ENCODE measurements around the gene NPIPB2.
"Not testable (repeated sequence)": the region's sequence is repeated elsewhere in the genome, so short reads cannot be mapped to it uniquely, and the experiment has no call there.

Gene NPIPB2

DNA sequence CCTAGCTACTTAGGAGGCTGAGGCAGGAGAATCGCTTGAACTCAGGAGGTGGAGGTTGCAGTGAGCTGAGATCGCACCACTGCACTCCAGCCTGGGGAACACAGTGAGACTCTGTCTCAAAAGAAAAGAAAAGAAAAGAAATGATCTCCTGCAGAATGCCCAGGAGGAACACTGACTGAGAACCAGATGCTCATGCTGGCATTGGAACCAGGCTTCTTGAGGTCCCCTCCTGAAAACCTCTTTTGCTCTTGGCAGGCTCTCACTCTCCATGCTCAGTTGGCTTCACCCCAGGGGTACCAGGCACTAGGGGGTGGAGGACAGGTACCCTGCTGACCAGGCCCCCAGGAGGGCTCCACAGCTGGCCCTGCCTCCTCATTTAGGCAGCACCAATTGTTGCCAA, 14.7 kb upstream of the NPIPB2 start:
- Histone ChIP-seq H3K4me3 (ENCODE audit: low read depth, low read length) (no peak overlapping the region), H3K36me3 (ENCODE audit: control insufficient read depth, insufficient read depth, low read length) (no peaks in the 10 kb centered on the region), H3K27me3 (ENCODE audit: control insufficient read depth, insufficient read depth, low read length) (no peaks in the 10 kb centered on the region), H3K9ac (ENCODE audit: low read length) (no peak overlapping the region), H3K9me3 (ENCODE audit: control insufficient read depth, insufficient read depth, low read depth, low read length) (no peaks in the 10 kb centered on the region), H3K27ac (ENCODE audit: low read depth, low read length) (no peak overlapping the region), H3K4me1 (ENCODE audit: control insufficient read depth, insufficient read depth, low read length) (no peaks in the 10 kb centered on the region)

DNA sequence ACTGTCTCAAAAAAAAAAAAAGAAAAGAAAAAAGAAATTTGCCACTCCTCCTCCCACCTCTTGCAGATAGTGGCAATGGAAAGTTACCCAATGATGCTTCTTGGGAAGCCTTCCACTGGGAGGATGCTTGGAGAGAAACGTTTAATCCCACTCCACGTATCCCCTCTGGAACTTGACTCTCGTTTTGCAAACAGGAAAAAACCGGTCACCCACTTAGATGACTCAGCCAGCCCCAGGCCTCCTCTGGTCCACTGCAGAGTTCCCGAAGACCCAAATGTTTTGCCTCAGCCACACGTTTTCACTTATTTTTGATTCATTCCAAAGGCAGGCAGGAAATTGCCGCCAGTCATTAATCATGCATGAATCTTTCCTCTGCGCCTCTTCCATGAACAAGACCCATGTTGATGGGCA, 13.9 kb upstream of the NPIPB2 start:
- Histone ChIP-seq H3K4me1 (ENCODE audit: control insufficient read depth, insufficient read depth, low read length) (no peaks in the 10 kb centered on the region), H3K27me3 (ENCODE audit: control insufficient read depth, insufficient read depth, low read length) (no peaks in the 10 kb centered on the region), H3K9ac (ENCODE audit: low read length) (no peak overlapping the region), H3K9me3 (ENCODE audit: control insufficient read depth, insufficient read depth, low read depth, low read length) (no peaks in the 10 kb centered on the region), H3K36me3 (ENCODE audit: control insufficient read depth, insufficient read depth, low read length) (no peaks in the 10 kb centered on the region), H3K4me3 (ENCODE audit: low read depth, low read length) (no peak overlapping the region), H3K27ac (ENCODE audit: low read depth, low read length) (no peak overlapping the region)

DNA sequence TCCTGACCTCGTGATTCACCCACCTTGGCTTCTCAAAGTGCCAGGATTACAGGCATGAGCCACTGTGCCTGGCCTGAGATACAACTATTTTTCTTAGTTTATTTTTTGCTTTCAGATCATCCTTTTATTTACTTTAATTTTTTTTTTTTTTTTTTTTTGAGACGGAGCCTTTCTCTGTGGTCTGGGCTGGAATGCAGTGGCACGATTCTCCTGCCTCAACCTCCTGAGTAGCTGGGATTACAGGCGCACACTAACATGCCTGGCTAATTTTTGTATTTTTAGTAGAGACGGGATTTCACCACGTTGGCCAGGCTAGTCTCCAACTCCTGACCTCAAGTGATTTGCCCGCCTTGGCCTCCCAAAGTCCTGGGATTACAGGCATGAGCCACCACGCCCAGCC, 11.7 kb upstream of the NPIPB2 start:
- H3K36me3 ChIP-seq (ENCODE audit: control insufficient read depth, insufficient read depth, low read length); H3K27me3 ChIP-seq (ENCODE audit: control insufficient read depth, insufficient read depth, low read length); H3K27ac ChIP-seq (ENCODE audit: low read depth, low read length); H3K9me3 ChIP-seq (ENCODE audit: control insufficient read depth, insufficient read depth, low read depth, low read length); H3K9ac ChIP-seq (ENCODE audit: low read length); H3K4me1 ChIP-seq (ENCODE audit: control insufficient read depth, insufficient read depth, low read length); H3K4me3 ChIP-seq (ENCODE audit: low read depth, low read length): not testable (repeated sequence)

DNA sequence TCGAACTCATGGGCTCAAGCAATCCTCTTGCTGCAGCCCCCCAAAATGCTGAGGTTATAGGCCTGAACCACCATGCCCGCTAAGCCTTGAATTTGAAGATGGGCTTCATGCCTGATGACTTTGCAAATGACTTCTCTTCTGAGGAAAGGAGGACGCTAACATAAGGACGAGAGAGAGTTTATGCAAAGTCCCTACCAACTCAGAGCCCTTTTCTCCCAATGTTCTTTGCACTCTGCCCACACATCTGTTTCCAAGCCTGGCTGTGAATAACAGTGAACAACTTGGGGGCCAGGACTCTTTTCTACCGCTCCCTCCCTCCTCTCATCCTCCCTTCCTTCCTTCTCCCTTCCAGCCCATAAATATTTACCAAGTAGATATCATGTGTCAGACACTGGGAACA, 8.5 kb upstream of the NPIPB2 start:
- Histone ChIP-seq H3K9me3 (ENCODE audit: control insufficient read depth, insufficient read depth, low read depth, low read length) (no peaks in the 10 kb centered on the region), H3K9ac (ENCODE audit: low read length) (no peak overlapping the region), H3K27me3 (ENCODE audit: control insufficient read depth, insufficient read depth, low read length) (no peaks in the 10 kb centered on the region), H3K4me3 (ENCODE audit: low read depth, low read length) (no peak overlapping the region), H3K4me1 (ENCODE audit: control insufficient read depth, insufficient read depth, low read length) (no peaks in the 10 kb centered on the region), H3K27ac (ENCODE audit: low read depth, low read length) (no peak overlapping the region), H3K36me3 (ENCODE audit: control insufficient read depth, insufficient read depth, low read length) (no peaks in the 10 kb centered on the region)

DNA sequence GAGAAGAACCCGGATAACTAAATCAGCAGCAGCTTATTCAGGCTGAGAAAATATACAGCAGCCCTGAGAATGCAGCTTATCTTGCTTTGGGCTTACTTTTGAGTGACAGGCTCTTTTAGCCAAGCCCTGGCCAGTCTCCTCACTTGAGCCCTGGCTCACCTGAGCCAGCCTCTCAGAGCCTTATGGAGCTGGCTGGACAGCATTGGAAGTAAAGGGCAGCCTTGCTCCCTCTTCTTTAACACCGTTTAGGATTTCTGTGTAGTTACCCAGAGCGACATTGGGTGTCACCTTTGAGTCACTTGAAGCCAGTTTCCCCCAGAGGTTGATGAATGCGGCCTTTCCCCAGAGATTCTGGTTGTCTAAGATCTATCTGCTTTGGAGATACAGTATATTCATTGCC, 7.7 kb upstream of the NPIPB2 start:
- Histone ChIP-seq H3K27me3 (ENCODE audit: control insufficient read depth, insufficient read depth, low read length) (no peaks in the 10 kb centered on the region), H3K27ac (ENCODE audit: low read depth, low read length) (no peak overlapping the region), H3K36me3 (ENCODE audit: control insufficient read depth, insufficient read depth, low read length) (no peaks in the 10 kb centered on the region), H3K4me3 (ENCODE audit: low read depth, low read length) (no peak overlapping the region), H3K9ac (ENCODE audit: low read length) (no peak overlapping the region), H3K4me1 (ENCODE audit: control insufficient read depth, insufficient read depth, low read length) (no peaks in the 10 kb centered on the region), H3K9me3 (ENCODE audit: control insufficient read depth, insufficient read depth, low read depth, low read length) (no peaks in the 10 kb centered on the region)

DNA sequence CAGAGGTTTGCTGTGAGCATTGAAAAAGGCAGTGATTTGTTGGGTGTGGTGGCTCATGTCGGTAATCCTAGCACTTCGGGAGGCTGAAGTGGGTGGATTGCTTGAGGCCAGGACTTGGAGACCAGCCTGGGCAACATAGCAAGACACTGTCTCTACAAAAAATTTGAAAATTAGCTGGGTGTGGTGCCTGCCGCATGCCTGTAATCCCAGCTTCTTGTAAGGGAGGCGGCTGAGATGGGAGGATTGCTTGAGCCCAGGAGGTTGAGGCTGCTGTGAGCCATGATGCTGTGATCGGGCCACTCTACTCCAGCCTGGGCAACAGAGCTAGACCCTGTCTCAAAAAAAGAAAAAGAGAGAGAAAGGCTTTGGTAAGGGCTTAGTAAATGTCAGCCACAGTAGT, 7.0 kb upstream of the NPIPB2 start:
- no peak overlapping the region for H3K27ac ChIP-seq (ENCODE audit: low read depth, low read length)
- no peak overlapping the region for H3K9ac ChIP-seq (ENCODE audit: low read length)
- H3K9me3 ChIP-seq (ENCODE audit: control insufficient read depth, insufficient read depth, low read depth, low read length): no peaks in the 10 kb centered on the region
- H3K27me3 ChIP-seq (ENCODE audit: control insufficient read depth, insufficient read depth, low read length): no peaks in the 10 kb centered on the region
- H3K4me3 ChIP-seq (ENCODE audit: low read depth, low read length): no peak overlapping the region
- H3K4me1 ChIP-seq (ENCODE audit: control insufficient read depth, insufficient read depth, low read length): no peaks in the 10 kb centered on the region
- H3K36me3 ChIP-seq (ENCODE audit: control insufficient read depth, insufficient read depth, low read length): no peaks in the 10 kb centered on the region

DNA sequence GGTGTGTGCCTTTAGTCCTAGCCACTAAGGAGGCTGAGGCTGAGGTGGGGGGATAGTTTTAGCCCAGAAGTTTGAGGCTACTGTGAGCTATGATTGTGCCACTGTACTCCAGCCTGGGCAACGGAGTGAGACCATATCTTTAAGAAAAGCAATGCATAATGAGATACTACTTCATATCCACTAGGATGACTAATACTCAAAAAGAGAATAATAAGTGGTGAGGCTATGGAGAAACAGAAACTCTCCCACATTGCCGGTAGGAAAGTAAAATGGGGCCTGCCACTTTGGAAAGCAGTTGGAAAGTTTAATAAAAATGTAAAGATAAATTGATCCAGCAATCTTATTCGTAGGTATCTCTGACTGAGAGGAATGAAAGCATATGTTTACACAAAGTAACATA, 4.6 kb upstream of the NPIPB2 start:
- Histone ChIP-seq H3K27ac (ENCODE audit: low read depth, low read length) (no peak overlapping the region), H3K4me3 (ENCODE audit: low read depth, low read length) (no peak overlapping the region), H3K27me3 (ENCODE audit: control insufficient read depth, insufficient read depth, low read length) (no peaks in the 10 kb centered on the region)

DNA sequence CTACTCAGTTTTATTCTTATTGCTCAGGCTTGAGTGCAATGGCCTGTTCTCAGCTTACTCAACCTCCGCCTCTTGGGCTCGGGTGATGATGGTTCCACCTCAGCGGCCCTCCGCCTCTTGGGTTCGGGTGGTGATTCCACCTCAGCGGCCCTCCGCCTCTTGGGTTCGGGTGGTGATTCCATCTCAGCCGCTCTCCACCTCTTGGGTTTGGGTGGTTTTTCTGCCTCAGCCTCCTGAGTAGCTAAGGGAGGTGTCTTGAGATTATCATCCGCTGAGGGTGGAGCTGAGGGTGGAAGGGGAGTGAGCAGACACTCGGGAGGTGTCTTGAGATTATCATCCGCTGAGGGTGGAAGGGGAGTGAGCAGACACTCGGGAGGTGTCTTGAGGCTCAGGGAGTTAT, 14.5 kb downstream of the NPIPB2 start:
- not testable (repeated sequence) for H3K4me1 ChIP-seq (ENCODE audit: control insufficient read depth, insufficient read depth, low read length); H3K27me3 ChIP-seq (ENCODE audit: control insufficient read depth, insufficient read depth, low read length); H3K9me3 ChIP-seq (ENCODE audit: control insufficient read depth, insufficient read depth, low read depth, low read length); H3K4me3 ChIP-seq (ENCODE audit: low read depth, low read length); H3K9ac ChIP-seq (ENCODE audit: low read length); H3K27ac ChIP-seq (ENCODE audit: low read depth, low read length); H3K36me3 ChIP-seq (ENCODE audit: control insufficient read depth, insufficient read depth, low read length)

More for the DNA sequence above, 4.6 kb upstream of the NPIPB2 start:
- no peaks in the 10 kb centered on the region for H3K4me1 ChIP-seq (ENCODE audit: control insufficient read depth, insufficient read depth, low read length)
- no peak overlapping the region for H3K9ac ChIP-seq (ENCODE audit: low read length)
- no peaks in the 10 kb centered on the region for H3K36me3 ChIP-seq (ENCODE audit: control insufficient read depth, insufficient read depth, low read length)
- no peaks in the 10 kb centered on the region for H3K9me3 ChIP-seq (ENCODE audit: control insufficient read depth, insufficient read depth, low read depth, low read length)

DNA sequence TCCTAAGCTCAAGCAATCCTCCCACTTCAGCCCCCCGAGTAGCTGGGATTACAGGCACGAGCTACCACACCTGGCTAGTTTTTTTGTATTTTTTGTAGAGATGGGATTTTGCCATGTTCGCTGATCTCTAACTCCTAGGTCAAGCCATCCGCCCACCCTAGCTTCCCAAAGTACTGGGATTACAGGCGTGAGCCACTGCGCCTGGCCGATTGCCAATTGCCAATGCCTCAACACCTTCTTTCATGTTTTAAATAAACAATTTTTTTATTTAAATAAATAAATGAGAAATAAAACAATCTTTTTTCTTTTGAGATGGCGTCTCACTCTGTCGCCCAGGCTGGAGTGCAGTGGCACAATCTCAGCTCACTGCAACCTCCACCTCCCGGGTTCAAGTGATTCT, 17.8 kb downstream of the NPIPB2 start:
- H3K27me3 ChIP-seq (ENCODE audit: control insufficient read depth, insufficient read depth, low read length); H3K27ac ChIP-seq (ENCODE audit: low read depth, low read length); H3K9ac ChIP-seq (ENCODE audit: low read length); H3K4me1 ChIP-seq (ENCODE audit: control insufficient read depth, insufficient read depth, low read length); H3K4me3 ChIP-seq (ENCODE audit: low read depth, low read length); H3K9me3 ChIP-seq (ENCODE audit: control insufficient read depth, insufficient read depth, low read depth, low read length); H3K36me3 ChIP-seq (ENCODE audit: control insufficient read depth, insufficient read depth, low read length): not testable (repeated sequence)

DNA sequence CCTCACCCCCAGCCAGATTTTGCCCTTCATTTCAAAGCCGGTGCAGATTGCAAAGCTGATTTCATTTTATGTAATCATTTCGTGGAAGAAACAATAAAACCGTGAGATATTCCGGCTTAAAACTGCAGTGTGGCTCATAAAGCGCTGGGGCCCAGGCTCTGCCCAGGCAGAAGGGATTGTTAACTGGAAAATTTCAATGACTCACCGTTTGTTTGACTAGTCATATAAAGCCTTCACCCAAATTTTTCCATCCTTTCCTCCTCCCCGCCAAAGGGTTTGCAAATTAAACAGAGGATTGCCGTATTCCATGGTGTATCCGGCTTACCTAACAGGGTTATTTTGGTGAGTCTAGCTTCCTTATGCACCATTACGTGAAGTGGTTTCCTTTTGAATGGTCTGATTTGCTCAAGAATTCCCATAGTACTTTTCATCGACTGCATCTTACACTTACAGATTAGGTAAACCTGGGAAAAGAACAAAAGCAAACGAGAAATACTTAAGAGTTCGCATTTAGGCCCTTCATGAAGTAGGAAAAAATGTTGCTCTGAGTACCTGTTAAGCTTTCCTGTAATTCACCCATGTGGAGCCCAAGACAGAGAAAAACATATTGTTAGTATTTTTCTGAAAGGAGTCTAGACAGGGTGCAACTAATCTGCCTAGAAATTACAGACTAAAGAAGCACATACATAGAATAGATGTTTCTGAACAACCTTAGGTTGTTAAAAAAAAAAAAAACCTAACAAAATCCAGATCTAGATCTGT, 25.1 kb downstream of the NPIPB2 start:
- Histone ChIP-seq H3K4me1 (ENCODE audit: control insufficient read depth, insufficient read depth, low read length) (peaks cover 25% of the 10 kb centered on the region), H3K27ac (ENCODE audit: low read depth, low read length) (peak overlapping the region; percentile 15; the same call in 1 of the 2 replicates)

DNA sequence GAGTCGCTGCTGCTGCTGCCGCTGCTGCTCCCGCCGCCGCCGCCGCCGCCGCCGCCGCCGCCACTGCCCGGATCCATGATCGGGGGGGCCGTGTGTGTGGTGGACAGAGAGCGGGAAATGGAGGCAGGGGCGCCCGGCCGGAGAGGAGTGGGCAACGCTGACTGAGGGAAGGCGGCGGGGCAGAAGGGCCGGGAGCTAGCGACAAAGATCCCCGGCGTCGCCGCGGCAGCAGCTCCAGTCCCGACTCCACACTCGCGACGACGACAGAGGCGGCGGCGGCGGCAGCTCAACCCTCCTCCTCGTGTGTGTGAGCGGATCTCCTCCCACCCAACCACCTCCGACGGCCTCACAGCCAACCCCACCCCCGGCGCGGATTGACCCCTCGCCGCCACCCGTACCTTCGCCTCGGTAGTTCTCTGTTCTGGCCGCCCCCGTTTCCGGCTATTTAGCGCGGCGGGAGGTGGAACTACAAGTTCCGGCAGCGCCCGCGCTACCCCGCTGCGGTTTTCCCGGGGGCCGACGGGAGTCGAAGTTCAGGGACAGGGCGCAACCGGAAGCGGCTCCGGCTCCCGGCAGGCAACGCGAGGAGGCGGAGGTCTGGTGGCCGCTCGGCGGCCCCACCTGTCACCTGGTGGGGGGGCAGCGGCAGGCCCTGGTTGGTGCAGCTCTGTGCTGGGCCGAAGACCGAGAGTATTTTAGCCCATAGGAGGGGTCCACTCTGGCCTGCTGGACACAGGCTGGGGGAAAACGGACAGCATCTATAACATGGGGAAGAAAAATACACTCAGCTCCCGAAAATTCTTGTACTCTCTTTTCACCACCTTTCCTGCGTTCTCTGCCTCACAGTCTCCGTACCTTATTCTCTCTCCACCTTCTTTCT, 26.0 kb downstream of the NPIPB2 start, which contains the start of gene GSPT1:
GSPT1 (minus strand) TSS at position 313 of the 880 bp plus-strand sequence; CDS start at position 77, 236 bp downstream.
- peak within 1 kb of the TSS; percentile 82; the same call in 1 of the 2 replicates for H3K27ac ChIP-seq (ENCODE audit: low read depth, low read length)
- H3K27me3 ChIP-seq (ENCODE audit: control insufficient read depth, insufficient read depth, low read length): no peaks in the 10 kb centered on the region; the same call in 1 of the 2 replicates
- no peaks in the 10 kb centered on the region for H3K36me3 ChIP-seq (ENCODE audit: control insufficient read depth, insufficient read depth, low read length)
- peaks cover 26% of the 10 kb centered on the region for H3K4me1 ChIP-seq (ENCODE audit: control insufficient read depth, insufficient read depth, low read length)
- peak within 1 kb of the TSS; percentile 89 for H3K9ac ChIP-seq (ENCODE audit: low read length)
- peak within 1 kb of the TSS; percentile 98 for H3K4me3 ChIP-seq (ENCODE audit: low read depth, low read length)
- no peaks in the 10 kb centered on the region for H3K9me3 ChIP-seq (ENCODE audit: control insufficient read depth, insufficient read depth, low read depth, low read length)

More for the DNA sequence above, 25.1 kb downstream of the NPIPB2 start:
- Histone ChIP-seq H3K36me3 (ENCODE audit: control insufficient read depth, insufficient read depth, low read length) (no peaks in the 10 kb centered on the region), H3K9ac (ENCODE audit: low read length) (peak overlapping the region; percentile 54), H3K9me3 (ENCODE audit: control insufficient read depth, insufficient read depth, low read depth, low read length) (no peaks in the 10 kb centered on the region), H3K27me3 (ENCODE audit: control insufficient read depth, insufficient read depth, low read length) (no peaks in the 10 kb centered on the region; the same call in 1 of the 2 replicates), H3K4me3 (ENCODE audit: low read depth, low read length) (peak overlapping the region; percentile 62)
